MM.1S (cell line): ENCODE results near the gene MET.

ENCODE experiments used
- CTCF ChIP-seq: fragments of 300-600 bp; sonication (generic); IDR thresholded peaks from 2 replicates; pipeline ENCODE4 v1.5.1; 2016; ENCODE audit warnings: antibody characterized with exemption, low read length, mixed read lengths
- EZH2 ChIP-seq: fragments of 300-600 bp; sonication (generic); optimal IDR thresholded peaks from 2 replicates; pipeline ENCODE3; 2017; ENCODE audit warnings: low read depth, mild to moderate bottlenecking, antibody characterized with exemption, low read length, mixed read lengths
- EZH2phosphoT487 ChIP-seq: fragments of 300-600 bp; sonication (generic); IDR thresholded peaks from 2 replicates; pipeline ENCODE4 v1.6.1; 2018; ENCODE audit warnings: antibody characterized with exemption, low read length

DNA sequence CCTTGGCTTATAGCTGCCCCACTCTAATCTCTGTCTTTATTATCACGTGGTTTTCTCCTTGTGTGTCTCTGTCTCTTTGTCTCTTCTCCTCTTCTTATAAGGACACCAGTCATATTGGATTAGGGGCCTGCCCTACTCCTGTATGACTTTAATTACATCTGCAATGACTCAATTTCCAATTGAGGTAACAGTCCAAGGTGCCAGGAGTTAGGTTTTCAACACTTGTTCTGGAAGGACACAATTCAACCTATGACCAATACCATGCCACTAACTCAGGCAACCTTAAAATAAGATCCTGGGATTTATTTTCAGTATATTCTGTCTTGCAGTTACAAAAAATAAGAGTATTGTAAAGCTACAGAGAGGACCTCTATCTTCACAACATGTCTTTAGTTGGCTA lies 21.6 kb upstream of the MET start:
- TF ChIP-seq CTCF (no peak), EZH2 (no peak), EZH2phosphoT487 (no peak)
